ENCODE results near the gene RAMP3. TPM values are rescaled to one million over a fixed set of nuclear protein-coding genes. Genes with fewer than 3 reads are reported as not detected.
A peak's percentile ranks its signal among the peaks of the same experiment; 100 is the strongest.

Gene RAMP3
- total RNA-seq, 1 donor from 2014 or later: not detected

- Mint-ChIP-seq H3K4me3 (ENCODE audit: unreplicated experiment) (no peak overlapping the region), H3K36me3 (ENCODE audit: unreplicated experiment) (no peaks in the 10 kb centered on the region), H3K4me1 (ENCODE audit: low read depth, unreplicated experiment) (peaks cover 33% of the 10 kb centered on the region), H3K27ac (ENCODE audit: unreplicated experiment) (peak overlapping the region; percentile 66), H3K9me3 (ENCODE audit: unreplicated experiment) (peaks cover 7% of the 10 kb centered on the region), H3K27me3 (ENCODE audit: unreplicated experiment) (peaks cover 9% of the 10 kb centered on the region)
- no peak for TF ChIP-seq CTCF (IDR thresholded peaks at IDR 0.05; ENCODE audit: partially characterized antibody, unreplicated experiment)
- no peak for DNase-seq
Measured at GRCh38 chr7:45131891-45132290, 25.7 kb upstream of the RAMP3 start.

- Mint-ChIP-seq H3K9me3 (ENCODE audit: unreplicated experiment) (peaks cover 7% of the 10 kb centered on the region), H3K27me3 (ENCODE audit: unreplicated experiment) (peaks cover 9% of the 10 kb centered on the region), H3K27ac (ENCODE audit: unreplicated experiment) (no peak overlapping the region), H3K36me3 (ENCODE audit: unreplicated experiment) (no peaks in the 10 kb centered on the region), H3K4me1 (ENCODE audit: low read depth, unreplicated experiment) (peaks cover 28% of the 10 kb centered on the region), H3K4me3 (ENCODE audit: unreplicated experiment) (no peak overlapping the region)
- DNase-seq: no peak
- TF ChIP-seq CTCF (IDR thresholded peaks at IDR 0.05; ENCODE audit: partially characterized antibody, unreplicated experiment): no peak
Measured at GRCh38 chr7:45132708-45133320, 24.8 kb upstream of the RAMP3 start.

- H3K27ac Mint-ChIP-seq (ENCODE audit: unreplicated experiment): no peak overlapping the region
- no peak overlapping the region for H3K4me3 Mint-ChIP-seq (ENCODE audit: unreplicated experiment)
- no peak for TF ChIP-seq CTCF (IDR thresholded peaks at IDR 0.05; ENCODE audit: partially characterized antibody, unreplicated experiment)
Measured at GRCh38 chr7:45133352-45133751, 24.2 kb upstream of the RAMP3 start.

GRCh38 chr7:45133877-45134276 lies 23.7 kb upstream of the RAMP3 start:
- Mint-ChIP-seq H3K4me3 (ENCODE audit: unreplicated experiment) (no peak overlapping the region), H3K4me1 (ENCODE audit: low read depth, unreplicated experiment) (peaks cover 25% of the 10 kb centered on the region), H3K27ac (ENCODE audit: unreplicated experiment) (no peak overlapping the region), H3K36me3 (ENCODE audit: unreplicated experiment) (no peaks in the 10 kb centered on the region), H3K9me3 (ENCODE audit: unreplicated experiment) (peaks cover 3% of the 10 kb centered on the region), H3K27me3 (ENCODE audit: unreplicated experiment) (peaks cover 10% of the 10 kb centered on the region)
- no peak for DNase-seq
- no peak for TF ChIP-seq CTCF (IDR thresholded peaks at IDR 0.05; ENCODE audit: partially characterized antibody, unreplicated experiment)

More at GRCh38 chr7:45133352-45133751, 24.2 kb upstream of the RAMP3 start:
- H3K27me3 Mint-ChIP-seq (ENCODE audit: unreplicated experiment): peaks cover 10% of the 10 kb centered on the region
- DNase-seq: no peak
- peaks cover 27% of the 10 kb centered on the region for H3K4me1 Mint-ChIP-seq (ENCODE audit: low read depth, unreplicated experiment)
- no peaks in the 10 kb centered on the region for H3K36me3 Mint-ChIP-seq (ENCODE audit: unreplicated experiment)
- peaks cover 6% of the 10 kb centered on the region for H3K9me3 Mint-ChIP-seq (ENCODE audit: unreplicated experiment)
